ENCODE results near the gene AQP4. TPM values are rescaled to one million over a fixed set of nuclear protein-coding genes. Genes with fewer than 3 reads are reported as not detected.

AQP4 gene
- total RNA-seq, 1 experiment from 2014 or later = 0.42 TPM

DNA sequence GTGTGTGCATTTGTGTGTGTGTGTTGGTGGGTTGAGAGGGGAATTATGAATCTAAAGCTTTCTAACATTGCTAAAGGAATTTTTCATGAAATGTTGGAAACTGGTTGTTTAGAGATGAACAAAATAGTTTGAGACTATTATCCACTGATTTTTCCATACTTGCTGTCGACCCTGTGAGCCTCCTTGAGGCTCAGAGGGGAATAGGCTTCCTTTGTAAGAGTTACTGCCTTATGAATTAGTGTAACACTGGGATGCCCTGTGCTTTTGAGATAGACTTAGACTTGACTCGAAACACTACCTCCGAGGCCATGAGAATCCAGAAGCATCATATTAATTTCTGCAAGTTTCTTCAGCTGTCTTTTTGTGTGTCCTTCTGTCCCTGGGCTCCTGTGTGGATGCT lies 37.9 kb downstream of the AQP4 start:
- no peak overlapping the region for H2BK5ac ChIP-seq (ENCODE audit: insufficient read length, low read length)
- H3K18ac ChIP-seq (ENCODE audit: insufficient read length, low read depth, low read length) = no peak overlapping the region
- H3K9me3 Mint-ChIP-seq = no peaks in the 10 kb centered on the region
- H3K14ac ChIP-seq (ENCODE audit: insufficient read depth, low read length) = no peak overlapping the region
- no peak for DNase-seq
- no peak overlapping the region for H3K4ac ChIP-seq (ENCODE audit: low read depth, low read length)
- no peaks in the 10 kb centered on the region for H3K23me2 ChIP-seq (ENCODE audit: insufficient read length, low read depth, low read length, poor library complexity, severe bottlenecking)
- no peak overlapping the region for H3K27ac Mint-ChIP-seq
- no peaks in the 10 kb centered on the region for H3K79me2 ChIP-seq (ENCODE audit: insufficient read depth, low read length)
- no peak overlapping the region for H2BK12ac ChIP-seq (ENCODE audit: insufficient read length, low read depth, low read length)
- WGBS (ENCODE audit: extremely low coverage, insufficient read length, low lambda C conversion rate) = no CpG with 5 or more reads among the region's 3 CpGs
- no peak overlapping the region for H3K56ac ChIP-seq (ENCODE audit: insufficient read length, low read depth, low read length)
- H3K9me3 ChIP-seq (ENCODE audit: control insufficient read depth, low read depth, low read length) = no peaks in the 10 kb centered on the region
- H2BK120ac ChIP-seq (ENCODE audit: low read depth, low read length, poor library complexity, severe bottlenecking) = no peak overlapping the region
- TF ChIP-seq, protein P1, sequence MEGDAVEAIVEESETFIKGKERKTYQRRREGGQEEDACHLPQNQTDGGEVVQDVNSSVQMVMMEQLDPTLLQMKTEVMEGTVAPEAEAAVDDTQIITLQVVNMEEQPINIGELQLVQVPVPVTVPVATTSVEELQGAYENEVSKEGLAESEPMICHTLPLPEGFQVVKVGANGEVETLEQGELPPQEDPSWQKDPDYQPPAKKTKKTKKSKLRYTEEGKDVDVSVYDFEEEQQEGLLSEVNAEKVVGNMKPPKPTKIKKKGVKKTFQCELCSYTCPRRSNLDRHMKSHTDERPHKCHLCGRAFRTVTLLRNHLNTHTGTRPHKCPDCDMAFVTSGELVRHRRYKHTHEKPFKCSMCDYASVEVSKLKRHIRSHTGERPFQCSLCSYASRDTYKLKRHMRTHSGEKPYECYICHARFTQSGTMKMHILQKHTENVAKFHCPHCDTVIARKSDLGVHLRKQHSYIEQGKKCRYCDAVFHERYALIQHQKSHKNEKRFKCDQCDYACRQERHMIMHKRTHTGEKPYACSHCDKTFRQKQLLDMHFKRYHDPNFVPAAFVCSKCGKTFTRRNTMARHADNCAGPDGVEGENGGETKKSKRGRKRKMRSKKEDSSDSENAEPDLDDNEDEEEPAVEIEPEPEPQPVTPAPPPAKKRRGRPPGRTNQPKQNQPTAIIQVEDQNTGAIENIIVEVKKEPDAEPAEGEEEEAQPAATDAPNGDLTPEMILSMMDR (conservative IDR thresholded peaks at IDR 0.05) = peak; percentile 45
- no peak overlapping the region for H2BK20ac ChIP-seq (ENCODE audit: low read depth, low read length, poor library complexity, severe bottlenecking)
- H3K4me3 Mint-ChIP-seq = no peak overlapping the region
- no peaks in the 10 kb centered on the region; the same call in 1 of the 2 replicates for H3K27me3 ChIP-seq (ENCODE audit: insufficient read depth, low read length)
- H3K23ac ChIP-seq (ENCODE audit: insufficient read length, low read depth, low read length) = no peak overlapping the region
- H4K8ac ChIP-seq (replicated peaks; ENCODE audit: insufficient read length, low read depth, low read length) = no peak overlapping the region
- no peaks in the 10 kb centered on the region for H4K20me1 ChIP-seq (ENCODE audit: control insufficient read depth, insufficient read depth, insufficient read length)
- H3K36me3 Mint-ChIP-seq (ENCODE audit: insufficient read depth in 1 of 3, low read depth in 3 of 3) = no peaks in the 10 kb centered on the region; a peak in 1 of 7 replicates
- no peak overlapping the region for H3K27ac ChIP-seq (ENCODE audit: insufficient read length, low read depth, low read length)
- no peak overlapping the region for H3K9ac ChIP-seq (ENCODE audit: extremely low read depth, insufficient read length, low read length)
- H2BK15ac ChIP-seq (ENCODE audit: low read depth, low read length) = no peak overlapping the region
- H3K4me1 ChIP-seq (ENCODE audit: insufficient read depth, low read length) = no peaks in the 10 kb centered on the region
- H2AFZ ChIP-seq (ENCODE audit: low read length) = no peak overlapping the region
- no peak overlapping the region for H3K4me2 ChIP-seq (ENCODE audit: insufficient read depth, insufficient read length, low read length)
- peaks cover 4% of the 10 kb centered on the region in 2 experiments; a peak in 1 of 4 replicates for H3K4me1 Mint-ChIP-seq
- H3T11ph ChIP-seq (ENCODE audit: low read length) = no peak overlapping the region
- no peak overlapping the region for H4K91ac ChIP-seq (ENCODE audit: insufficient read length, low read depth, low read length)
- H4K5ac ChIP-seq (ENCODE audit: insufficient read length, low read depth, low read length) = no peak overlapping the region
- no peak overlapping the region for H2AK5ac ChIP-seq (ENCODE audit: insufficient read length, low read length)
- no peaks in the 10 kb centered on the region for H3K79me1 ChIP-seq (ENCODE audit: insufficient read depth, low read depth, low read length, poor library complexity, severe bottlenecking)
- no peaks in the 10 kb centered on the region; the same call in 1 of the 2 replicates for H3K27me3 Mint-ChIP-seq (ENCODE audit: low read depth)

All from H9 (cell line).